H9 (cell line): Measurements from ENCODE around the gene PGBD4. TPM values are rescaled to one million over a fixed set of nuclear protein-coding genes. Genes with fewer than 3 reads are reported as not detected.
A peak's percentile ranks its signal among the peaks of the same experiment; 100 is the strongest.

ENCODE experiments used
- DNase-seq: peaks from one replicate; pipeline ENCODE4 v3.0.0-alpha.2; 2017
- H2AFZ ChIP-seq: one replicate; pipeline ENCODE4 v1.6.1; 2013; ENCODE audit warnings: mild to moderate bottlenecking, low read length, control low read depth, moderate library complexity
- H2AK5ac ChIP-seq: 2 replicates; pipeline ENCODE4 v1.6.1; 2013; ENCODE audit warnings: low read length, control low read depth, mixed read lengths; ENCODE audit not compliant: insufficient read length
- H2BK120ac ChIP-seq: one replicate; pipeline ENCODE4 v1.6.1; 2013; ENCODE audit warnings: low read depth, mild to moderate bottlenecking, low read length, control low read depth, inconsistent platforms; ENCODE audit not compliant: poor library complexity, severe bottlenecking
- H2BK12ac ChIP-seq: 2 replicates; pipeline ENCODE4 v1.6.1; 2013; ENCODE audit warnings: low read length, control low read depth, mixed read lengths, low read depth; ENCODE audit not compliant: insufficient read length
- H2BK15ac ChIP-seq: 2 replicates; pipeline ENCODE4 v1.6.1; 2013; ENCODE audit warnings: low read depth, low read length, control low read depth
- H2BK20ac ChIP-seq: one replicate; pipeline ENCODE4 v1.6.1; 2013; ENCODE audit warnings: low read depth, mild to moderate bottlenecking, low read length, control low read depth, inconsistent platforms; ENCODE audit not compliant: poor library complexity, severe bottlenecking
- H2BK5ac ChIP-seq: 2 replicates; pipeline ENCODE4 v1.6.1; 2013; ENCODE audit warnings: low read length, control low read depth, mixed read lengths; ENCODE audit not compliant: insufficient read length
- H3K14ac ChIP-seq: 2 replicates; pipeline ENCODE4 v1.6.1; 2013; ENCODE audit warnings: low read length, control low read depth; ENCODE audit not compliant: insufficient read depth
- H3K18ac ChIP-seq: 2 replicates; pipeline ENCODE4 v1.6.1; 2013; ENCODE audit warnings: low read depth, mild to moderate bottlenecking, mixed read lengths, low read length, control low read depth; ENCODE audit not compliant: insufficient read length
- H3K23ac ChIP-seq: 2 replicates; pipeline ENCODE4 v1.6.1; 2013; ENCODE audit warnings: low read length, control low read depth, mixed read lengths, low read depth; ENCODE audit not compliant: insufficient read length
- H3K23me2 ChIP-seq: 2 replicates; pipeline ENCODE4 v1.6.1; 2013; ENCODE audit warnings: low read depth, mild to moderate bottlenecking, mixed read lengths, low read length, control low read depth; ENCODE audit not compliant: insufficient read length, poor library complexity, severe bottlenecking
- H3K27ac ChIP-seq: 2 replicates; pipeline ENCODE4 v1.5.1; 2013; ENCODE audit warnings: low read length, control low read depth, mixed read lengths, low read depth; ENCODE audit not compliant: insufficient read length
- H3K27me3 ChIP-seq: 2 replicates; pipeline ENCODE4 v1.6.1; 2013; ENCODE audit warnings: low read length, control low read depth, inconsistent platforms; ENCODE audit not compliant: insufficient read depth
- H3K4ac ChIP-seq: 2 replicates; pipeline ENCODE4 v1.6.1; 2013; ENCODE audit warnings: low read depth, mild to moderate bottlenecking, control low read depth, inconsistent platforms, low read length, moderate library complexity
- H3K4me1 ChIP-seq: 2 replicates; pipeline ENCODE4 v1.6.1; 2013; ENCODE audit warnings: low read length, control low read depth, inconsistent platforms; ENCODE audit not compliant: insufficient read depth
- H3K4me2 ChIP-seq: 2 replicates; pipeline ENCODE4 v1.6.1; 2013; ENCODE audit warnings: low read length, control low read depth, mixed read lengths; ENCODE audit not compliant: insufficient read length, insufficient read depth
- H3K56ac ChIP-seq: 2 replicates; pipeline ENCODE4 v1.6.1; 2013; ENCODE audit warnings: low read depth, mild to moderate bottlenecking, mixed read lengths, low read length, control low read depth; ENCODE audit not compliant: insufficient read length
- H3K79me1 ChIP-seq: 2 replicates; pipeline ENCODE4 v1.6.1; 2013; ENCODE audit warnings: low read depth, mild to moderate bottlenecking, moderate library complexity, low read length, control low read depth, inconsistent platforms; ENCODE audit not compliant: insufficient read depth, poor library complexity, severe bottlenecking
- H3K79me2 ChIP-seq: 2 replicates; pipeline ENCODE4 v1.6.1; 2013; ENCODE audit warnings: low read length, control low read depth, inconsistent platforms; ENCODE audit not compliant: insufficient read depth
- H3K9ac ChIP-seq: 2 replicates; pipeline ENCODE4 v1.6.1; 2013; ENCODE audit warnings: low read length, control low read depth, mixed read lengths; ENCODE audit not compliant: insufficient read length; ENCODE audit errors: extremely low read depth
- H3K9me3 ChIP-seq: one replicate; pipeline ENCODE4 v1.6.1; 2013; ENCODE audit warnings: low read depth, low read length, inconsistent platforms; ENCODE audit not compliant: control insufficient read depth
- H3T11ph ChIP-seq: one replicate; pipeline ENCODE4 v1.6.1; 2013; ENCODE audit warnings: mild to moderate bottlenecking, low read length, control low read depth, inconsistent platforms
- H4K20me1 ChIP-seq: one replicate; pipeline ENCODE4 v1.6.1; 2013; ENCODE audit not compliant: control insufficient read depth, insufficient read length, insufficient read depth
- H4K5ac ChIP-seq: 2 replicates; pipeline ENCODE4 v1.6.1; 2013; ENCODE audit warnings: low read depth, mild to moderate bottlenecking, mixed read lengths, low read length, control low read depth; ENCODE audit not compliant: insufficient read length
- H4K8ac ChIP-seq: replicated peaks from 2 replicates; pipeline ENCODE4 v1.6.1; 2013; ENCODE audit warnings: low read length, control low read depth, mixed read lengths, low read depth; ENCODE audit not compliant: insufficient read length
- H4K91ac ChIP-seq: 2 replicates; pipeline ENCODE4 v1.6.1; 2013; ENCODE audit warnings: low read depth, mild to moderate bottlenecking, moderate library complexity, mixed read lengths, low read length, control low read depth; ENCODE audit not compliant: insufficient read length
- H3K27ac Mint-ChIP-seq, 3 experiments: 2 replicates in 2 of 3; 3 replicates in 1 of 3; pipeline ENCODE4 v1.8.0; 2020 to 2021; ENCODE audit warnings: mixed read lengths in 3 of 3, mild to moderate bottlenecking in 1 of 3, moderate library complexity in 1 of 3
- H3K27me3 Mint-ChIP-seq: 2 replicates; pipeline ENCODE4 v1.8.0; 2021; ENCODE audit warnings: low read depth, mild to moderate bottlenecking, moderate library complexity, mixed read lengths
- H3K36me3 Mint-ChIP-seq, 3 experiments: 2 replicates in 2 of 3; 3 replicates in 1 of 3; pipeline ENCODE4 v1.8.0; 2020 to 2021; ENCODE audit warnings: low read depth in 3 of 3, mixed read lengths in 3 of 3; ENCODE audit not compliant: insufficient read depth in 1 of 3
- H3K4me1 Mint-ChIP-seq, 2 experiments: 2 replicates each; pipeline ENCODE4 v1.8.0; 2020; ENCODE audit warnings: mixed read lengths in 2 of 2
- H3K4me3 Mint-ChIP-seq, 2 experiments: 2 replicates in 1 of 2; 3 replicates in 1 of 2; pipeline ENCODE4 v1.8.0; 2020 to 2021; ENCODE audit warnings: mild to moderate bottlenecking in 2 of 2, mixed read lengths in 2 of 2, moderate library complexity in 1 of 2
- H3K9me3 Mint-ChIP-seq, 2 experiments: 2 replicates in 1 of 2; 3 replicates in 1 of 2; pipeline ENCODE4 v1.8.0; 2020; ENCODE audit warnings: mild to moderate bottlenecking in 2 of 2, mixed read lengths in 2 of 2, moderate library complexity in 1 of 2
- WGBS: extraction: QIAGEN DNeasy Blood & Tissue Kit; methylation state at CpG from one replicate; pipeline ENCODE4 v1.1.7; 2013; ENCODE audit warnings: missing lambda C conversion rate, low lambda C conversion rate, mixed read lengths; ENCODE audit not compliant: insufficient read length; ENCODE audit errors: extremely low coverage; 5-methylcytosine and 5-hydroxymethylcytosine counted together
- total RNA-seq: library from RNA; stranded (reverse); gene quantifications from 2 replicates; pipeline ENCODE4 v1.2.1, GENCODE V29; 2021
- TF ChIP-seq, protein P1 (sequence below): fragments of 200-600 bp; sonication (generic); conservative IDR thresholded peaks from 3 replicates; pipeline ENCODE4 v1.8.0; 2021; ENCODE audit warnings: antibody characterized with exemption, mild to moderate bottlenecking

The PGBD4 gene
- total RNA-seq, 1 experiment from 2014 or later, result 1.2 TPM

DNA sequence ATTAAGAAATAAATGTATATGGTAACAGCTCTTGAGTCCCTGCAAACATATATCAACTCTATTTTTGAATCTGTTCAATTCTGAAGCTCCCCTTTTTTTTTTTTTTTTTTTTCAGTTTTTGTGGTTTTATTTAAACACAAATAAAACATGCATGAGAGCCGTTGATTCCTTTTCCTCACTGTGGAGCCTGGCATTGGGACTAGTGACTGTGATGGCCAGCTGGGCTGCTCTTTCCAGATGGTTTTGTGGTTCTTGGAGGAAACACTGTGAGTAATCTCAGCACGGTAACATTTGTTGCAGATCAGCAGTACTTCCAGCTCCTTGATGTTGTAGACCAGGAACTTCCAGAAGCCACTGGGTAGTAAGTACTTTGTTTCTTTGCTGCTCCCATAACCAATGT, 16.1 kb upstream of the PGBD4 start:
- DNase-seq, result no peak
- Mint-ChIP-seq H3K27me3 (no peaks in the 10 kb centered on the region), H3K36me3 (peaks cover 2 to 41% (median 31%) of the 10 kb centered on the region in 3 experiments; a peak in 6 of 7 replicates), H3K4me3 (no peak overlapping the region), H3K27ac (peak overlapping the region in 1 of 3 experiments; percentile 66; a peak in 1 of 7 replicates), H3K9me3 (no peaks in the 10 kb centered on the region), H3K4me1 (no peaks in the 10 kb centered on the region)
- H2BK20ac ChIP-seq, result no peak overlapping the region
- no peak overlapping the region for H3K56ac ChIP-seq
- no peak overlapping the region for H3T11ph ChIP-seq
- no peak overlapping the region for H3K18ac ChIP-seq
- H3K14ac ChIP-seq, result no peak overlapping the region
- H4K5ac ChIP-seq, result no peak overlapping the region
- H2BK12ac ChIP-seq, result no peak overlapping the region
- TF ChIP-seq, protein P1, sequence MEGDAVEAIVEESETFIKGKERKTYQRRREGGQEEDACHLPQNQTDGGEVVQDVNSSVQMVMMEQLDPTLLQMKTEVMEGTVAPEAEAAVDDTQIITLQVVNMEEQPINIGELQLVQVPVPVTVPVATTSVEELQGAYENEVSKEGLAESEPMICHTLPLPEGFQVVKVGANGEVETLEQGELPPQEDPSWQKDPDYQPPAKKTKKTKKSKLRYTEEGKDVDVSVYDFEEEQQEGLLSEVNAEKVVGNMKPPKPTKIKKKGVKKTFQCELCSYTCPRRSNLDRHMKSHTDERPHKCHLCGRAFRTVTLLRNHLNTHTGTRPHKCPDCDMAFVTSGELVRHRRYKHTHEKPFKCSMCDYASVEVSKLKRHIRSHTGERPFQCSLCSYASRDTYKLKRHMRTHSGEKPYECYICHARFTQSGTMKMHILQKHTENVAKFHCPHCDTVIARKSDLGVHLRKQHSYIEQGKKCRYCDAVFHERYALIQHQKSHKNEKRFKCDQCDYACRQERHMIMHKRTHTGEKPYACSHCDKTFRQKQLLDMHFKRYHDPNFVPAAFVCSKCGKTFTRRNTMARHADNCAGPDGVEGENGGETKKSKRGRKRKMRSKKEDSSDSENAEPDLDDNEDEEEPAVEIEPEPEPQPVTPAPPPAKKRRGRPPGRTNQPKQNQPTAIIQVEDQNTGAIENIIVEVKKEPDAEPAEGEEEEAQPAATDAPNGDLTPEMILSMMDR, result no peak
- H3K4ac ChIP-seq, result no peak overlapping the region
- no peak overlapping the region for H3K23ac ChIP-seq
- no peaks in the 10 kb centered on the region for H4K20me1 ChIP-seq
- H3K27ac ChIP-seq, result no peak overlapping the region
- H3K79me1 ChIP-seq, result no peaks in the 10 kb centered on the region
- H3K23me2 ChIP-seq, result no peaks in the 10 kb centered on the region
- no peak overlapping the region for H4K8ac ChIP-seq
- H3K4me2 ChIP-seq, result no peak overlapping the region
- WGBS, result no CpG with 5 or more reads among the region's 2 CpGs
- H2BK5ac ChIP-seq, result no peak overlapping the region
- no peaks in the 10 kb centered on the region for H3K79me2 ChIP-seq
- no peaks in the 10 kb centered on the region for H3K9me3 ChIP-seq
- no peak overlapping the region for H2BK120ac ChIP-seq
- H3K4me1 ChIP-seq, result no peaks in the 10 kb centered on the region
- no peak overlapping the region for H2BK15ac ChIP-seq
- no peak overlapping the region for H2AK5ac ChIP-seq
- no peaks in the 10 kb centered on the region for H3K27me3 ChIP-seq
- no peak overlapping the region for H4K91ac ChIP-seq
- no peak overlapping the region for H2AFZ ChIP-seq
- peak overlapping the region; percentile 7 for H3K9ac ChIP-seq
